Activated T-cell treated with anti-CD3 and anti-CD28 coated beads, Interleukin-2, amount 50 U/mL, for 1 hour (primary cell): ENCODE results near the gene CALHM5.
"Not testable (repeated sequence)": the region's sequence is repeated elsewhere in the genome, so short reads cannot be mapped to it uniquely, and the experiment has no call there.

ENCODE experiments used
- DNase-seq: peaks from one replicate; pipeline ENCODE4 v3.0.0-alpha.2; 2020

CALHM5 gene, protein sequence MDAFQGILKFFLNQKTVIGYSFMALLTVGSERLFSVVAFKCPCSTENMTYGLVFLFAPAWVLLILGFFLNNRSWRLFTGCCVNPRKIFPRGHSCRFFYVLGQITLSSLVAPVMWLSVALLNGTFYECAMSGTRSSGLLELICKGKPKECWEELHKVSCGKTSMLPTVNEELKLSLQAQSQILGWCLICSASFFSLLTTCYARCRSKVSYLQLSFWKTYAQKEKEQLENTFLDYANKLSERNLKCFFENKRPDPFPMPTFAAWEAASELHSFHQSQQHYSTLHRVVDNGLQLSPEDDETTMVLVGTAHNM

DNA sequence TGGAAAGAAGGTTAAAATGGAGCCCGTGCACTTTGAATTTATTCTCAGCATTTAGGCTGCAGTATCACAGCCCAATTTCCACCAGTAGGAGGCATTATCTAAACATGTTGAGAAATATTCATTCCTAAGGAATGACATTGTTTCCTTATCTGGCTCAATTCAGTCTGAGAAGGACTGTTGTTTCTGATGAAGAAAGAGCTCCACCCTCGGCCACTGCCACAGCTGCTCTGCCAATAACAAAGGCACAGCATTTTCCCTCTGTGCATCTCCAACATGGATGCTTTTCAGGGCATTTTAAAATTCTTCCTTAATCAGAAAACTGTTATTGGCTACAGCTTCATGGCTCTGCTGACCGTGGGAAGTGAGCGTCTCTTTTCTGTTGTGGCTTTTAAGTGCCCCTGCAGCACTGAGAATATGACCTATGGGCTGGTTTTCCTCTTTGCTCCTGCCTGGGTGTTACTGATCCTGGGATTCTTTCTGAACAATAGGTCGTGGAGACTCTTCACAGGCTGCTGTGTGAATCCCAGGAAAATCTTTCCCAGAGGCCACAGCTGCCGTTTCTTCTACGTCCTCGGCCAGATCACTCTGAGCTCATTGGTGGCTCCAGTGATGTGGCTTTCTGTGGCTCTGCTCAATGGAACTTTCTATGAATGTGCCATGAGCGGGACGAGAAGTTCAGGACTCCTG, at the start of gene CALHM5:
TSS of gene CALHM5 (plus strand) at position 216 of the 687 bp plus-strand sequence. CDS start at position 274, 58 bp downstream.
- DNase-seq: no peak

DNA sequence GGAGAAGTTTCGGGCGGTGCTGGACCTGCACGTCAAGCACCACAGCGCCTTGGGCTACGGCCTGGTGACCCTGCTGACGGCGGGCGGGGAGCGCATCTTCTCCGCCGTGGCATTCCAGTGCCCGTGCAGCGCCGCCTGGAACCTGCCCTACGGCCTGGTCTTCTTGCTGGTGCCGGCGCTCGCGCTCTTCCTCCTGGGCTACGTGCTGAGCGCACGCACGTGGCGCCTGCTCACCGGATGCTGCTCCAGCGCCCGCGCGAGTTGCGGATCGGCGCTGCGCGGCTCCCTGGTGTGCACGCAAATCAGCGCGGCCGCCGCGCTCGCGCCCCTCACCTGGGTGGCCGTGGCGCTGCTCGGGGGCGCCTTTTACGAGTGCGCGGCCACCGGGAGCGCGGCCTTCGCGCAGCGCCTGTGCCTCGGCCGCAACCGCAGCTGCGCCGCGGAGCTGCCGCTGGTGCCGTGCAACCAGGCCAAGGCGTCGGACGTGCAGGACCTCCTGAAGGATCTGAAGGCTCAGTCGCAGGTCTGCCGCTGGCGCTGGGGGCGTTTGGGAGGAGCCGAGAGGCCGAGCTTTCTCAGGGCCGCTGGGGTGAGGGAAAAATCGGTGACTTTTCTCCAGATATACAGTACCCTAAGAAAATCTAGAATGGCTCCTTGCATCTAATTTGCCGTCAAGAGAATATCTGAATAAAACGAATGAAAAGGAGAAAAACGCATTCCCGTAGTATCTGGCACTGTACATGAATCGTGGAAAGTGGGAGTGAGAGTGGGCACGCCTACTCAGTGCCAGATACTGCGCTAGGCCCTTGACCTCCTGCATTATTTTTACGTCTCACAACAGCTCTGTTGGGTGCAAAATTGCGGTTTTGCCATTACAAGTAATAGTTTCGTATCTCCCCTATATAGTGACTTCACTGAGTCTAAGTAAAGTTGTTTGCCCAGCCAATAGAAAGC, 49.2 kb upstream of the CALHM5 start:
- peak; percentile 65 for DNase-seq

DNA sequence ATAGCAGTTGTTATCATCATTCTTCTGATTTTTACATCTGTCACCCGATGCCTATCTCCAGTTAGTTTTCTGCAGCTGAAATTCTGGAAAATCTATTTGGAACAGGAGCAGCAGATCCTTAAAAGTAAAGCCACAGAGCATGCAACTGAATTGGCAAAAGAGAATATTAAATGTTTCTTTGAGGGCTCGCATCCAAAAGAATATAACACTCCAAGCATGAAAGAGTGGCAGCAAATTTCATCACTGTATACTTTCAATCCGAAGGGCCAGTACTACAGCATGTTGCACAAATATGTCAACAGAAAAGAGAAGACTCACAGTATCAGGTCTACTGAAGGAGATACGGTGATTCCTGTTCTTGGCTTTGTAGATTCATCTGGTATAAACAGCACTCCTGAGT, 48.1 kb upstream of the CALHM5 start:
- no peak for DNase-seq

DNA sequence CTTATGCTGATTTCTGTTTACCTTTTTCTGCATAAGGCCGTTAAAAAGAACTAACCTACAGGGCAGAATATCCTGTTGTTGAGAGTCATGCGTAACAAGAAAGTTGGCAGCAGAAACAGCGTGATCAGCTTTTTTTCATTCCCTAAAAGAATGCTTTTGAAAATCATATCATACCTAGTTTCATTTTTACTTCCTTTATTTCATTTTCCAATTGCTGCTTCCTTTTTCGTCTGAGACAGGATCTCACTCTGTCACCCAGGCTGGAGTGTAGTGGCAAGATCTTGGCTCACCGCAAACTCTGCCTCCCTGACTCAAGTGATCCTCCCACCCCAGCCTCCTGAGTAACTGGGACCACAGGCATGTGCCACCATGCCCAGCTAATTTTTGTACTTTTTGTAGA, 46.2 kb upstream of the CALHM5 start:
- no peak for DNase-seq

DNA sequence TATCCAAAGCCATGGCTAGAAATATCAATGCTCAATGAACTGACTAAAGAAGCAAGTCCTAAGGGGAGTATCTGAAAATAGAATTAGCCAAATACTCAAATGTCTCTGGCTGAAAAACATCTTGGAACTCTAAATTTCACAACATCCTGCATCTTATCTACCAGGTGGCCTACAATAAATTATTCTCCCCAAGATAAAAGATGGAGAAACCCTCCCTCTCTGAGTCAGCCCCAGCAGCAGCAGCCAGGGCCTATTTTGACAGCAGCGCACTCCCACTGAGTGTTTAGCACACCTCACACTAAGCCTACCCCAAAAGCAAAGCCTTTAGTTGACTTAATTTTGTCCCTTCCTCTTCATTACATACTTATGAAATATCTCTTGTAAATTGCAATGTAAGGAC, 44.3 kb upstream of the CALHM5 start:
- DNase-seq: no peak

DNA sequence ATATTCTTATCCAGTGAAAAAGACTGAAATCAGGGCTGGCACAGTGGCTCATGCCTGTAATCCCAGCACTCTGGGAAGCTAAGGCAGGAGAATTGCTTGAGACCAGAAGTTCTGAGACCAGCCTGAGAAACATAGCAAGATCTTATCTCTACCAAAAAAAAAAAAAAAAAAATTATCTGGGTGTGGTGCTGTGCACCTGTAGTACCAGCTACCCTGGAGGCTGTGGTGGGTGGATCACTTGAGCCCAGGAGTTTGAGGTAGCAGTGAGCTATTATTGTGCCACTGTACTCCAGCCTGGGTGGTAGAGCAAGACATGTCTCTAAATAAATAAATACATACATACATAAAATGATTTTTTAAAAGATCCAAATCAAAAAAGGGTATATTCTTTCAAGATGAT, 43.9 kb upstream of the CALHM5 start:
- DNase-seq: no peak

DNA sequence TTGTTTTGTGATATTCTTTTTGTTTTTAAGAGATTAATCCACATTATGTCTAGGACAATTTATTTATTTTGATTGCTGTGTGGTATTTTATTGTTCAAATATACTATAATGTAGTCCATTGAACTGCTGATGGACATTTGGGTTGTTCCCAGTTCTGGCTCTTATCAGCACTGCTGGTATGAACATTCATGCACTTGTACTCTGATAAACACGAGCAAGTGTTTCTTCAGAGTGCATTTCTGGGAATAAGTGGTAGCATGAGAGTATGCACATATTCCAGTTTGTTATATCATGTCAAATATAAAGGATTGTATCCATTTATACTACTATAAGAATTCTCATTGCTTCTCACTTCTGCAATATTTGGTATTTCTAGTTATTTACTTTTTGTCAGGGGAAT, 43.1 kb upstream of the CALHM5 start:
- DNase-seq: no peak

DNA sequence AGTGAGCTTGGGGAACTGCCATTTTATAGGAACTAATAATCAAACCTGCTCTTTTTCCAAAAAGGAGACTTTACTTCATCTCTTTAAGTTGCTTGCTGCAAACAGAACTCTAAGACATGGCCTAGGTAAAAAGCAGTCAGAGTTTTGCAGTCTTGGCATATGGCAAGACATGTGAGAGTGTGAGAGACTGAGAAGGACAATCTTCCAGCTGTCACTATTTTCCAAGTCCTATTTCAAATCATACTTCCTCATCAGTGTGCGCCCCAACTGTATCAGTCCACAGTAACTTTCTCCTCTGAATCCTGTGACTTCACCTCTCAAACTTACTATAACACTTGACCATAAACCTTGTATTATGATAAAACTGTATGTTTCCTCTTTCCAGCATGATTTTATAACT, 39.9 kb upstream of the CALHM5 start:
- DNase-seq: no peak

DNA sequence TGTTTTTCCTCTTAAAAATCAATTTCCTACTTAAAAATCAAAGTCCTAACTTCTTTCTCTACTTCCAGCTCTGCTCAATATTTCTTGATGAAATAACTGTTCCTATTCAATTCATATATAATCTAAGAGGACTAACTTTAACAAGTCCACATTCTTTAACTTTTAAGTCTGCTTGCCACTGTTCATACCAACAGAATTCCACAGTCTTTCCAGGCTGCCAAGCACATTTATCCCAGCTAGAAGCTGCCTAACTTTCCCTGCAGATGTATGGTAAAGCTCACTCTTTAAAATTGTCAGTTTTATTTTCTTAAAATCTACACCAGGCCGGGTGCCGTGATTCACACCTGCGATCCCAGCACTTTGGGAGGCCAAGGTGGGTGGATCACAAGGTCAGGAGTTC, 38.7 kb upstream of the CALHM5 start:
- no peak for DNase-seq

DNA sequence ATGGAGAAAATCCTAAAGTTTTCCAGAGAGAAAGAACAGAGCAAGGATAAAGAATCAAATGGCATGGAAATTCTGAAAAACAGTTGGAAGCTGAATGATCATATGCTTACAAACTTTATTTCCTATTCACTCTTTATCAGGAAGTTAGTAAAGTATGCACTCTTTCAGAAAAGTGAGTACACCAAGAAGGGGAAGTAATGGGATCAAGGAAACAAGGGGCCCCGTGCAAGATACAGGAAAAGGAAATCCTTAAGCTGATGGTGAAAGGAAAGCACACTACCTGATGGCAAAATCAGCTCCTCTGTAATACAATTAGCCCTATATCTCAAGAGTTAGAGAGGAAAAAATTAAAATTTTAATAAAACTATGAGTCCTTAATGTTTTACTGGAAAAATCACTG, 36.3 kb upstream of the CALHM5 start:
- no peak for DNase-seq

DNA sequence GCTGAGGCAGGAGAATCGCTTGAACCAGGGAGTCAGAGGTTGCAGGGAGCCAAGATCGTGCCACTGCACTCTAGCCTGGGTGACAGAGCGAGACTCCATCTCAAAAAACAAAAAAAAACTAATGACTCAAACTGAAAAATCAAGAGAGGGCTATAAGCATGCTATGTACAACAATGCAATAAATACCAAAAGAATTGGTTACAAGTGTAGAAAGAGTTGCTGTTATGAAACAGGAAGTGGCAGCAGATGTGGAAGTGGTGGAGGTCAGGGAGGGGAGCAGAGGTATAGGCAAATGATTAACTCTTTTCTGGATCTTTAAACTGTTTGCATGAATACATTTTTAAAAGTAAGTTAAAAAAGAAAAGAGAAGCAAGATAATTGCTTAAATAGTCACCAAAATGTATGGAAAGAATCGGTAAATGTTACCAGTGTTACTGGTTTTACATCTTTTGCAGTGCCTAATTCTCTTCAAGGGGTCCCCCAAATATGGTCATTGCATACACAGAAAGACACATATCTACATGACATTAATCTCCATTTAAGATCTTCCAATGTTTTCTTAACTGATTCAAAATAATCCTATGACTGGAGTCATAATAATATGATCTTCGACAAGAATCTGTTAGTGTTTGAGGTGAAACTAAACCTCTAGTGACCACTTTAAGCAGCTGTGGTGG, 35.3 kb upstream of the CALHM5 start:
- no peak for DNase-seq

DNA sequence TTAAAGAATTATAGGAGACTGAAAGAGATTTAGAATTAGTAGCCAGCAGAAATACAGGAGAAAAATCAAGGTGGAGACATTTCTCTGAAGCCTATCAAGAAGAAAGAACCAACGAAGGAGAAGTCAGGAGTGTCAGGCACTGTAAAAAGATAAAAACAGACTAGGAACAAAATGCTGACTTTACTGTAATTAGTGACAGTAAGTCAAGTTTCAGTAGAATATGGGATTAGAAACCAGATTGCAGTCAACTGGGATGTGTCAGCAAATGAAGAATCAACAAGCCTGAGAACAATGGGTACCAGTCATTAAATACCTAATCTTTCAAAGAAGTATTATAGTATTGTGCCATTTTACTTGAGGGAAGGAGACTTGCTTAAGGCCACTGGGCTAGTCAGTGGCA, 28.7 kb upstream of the CALHM5 start:
- no peak for DNase-seq

DNA sequence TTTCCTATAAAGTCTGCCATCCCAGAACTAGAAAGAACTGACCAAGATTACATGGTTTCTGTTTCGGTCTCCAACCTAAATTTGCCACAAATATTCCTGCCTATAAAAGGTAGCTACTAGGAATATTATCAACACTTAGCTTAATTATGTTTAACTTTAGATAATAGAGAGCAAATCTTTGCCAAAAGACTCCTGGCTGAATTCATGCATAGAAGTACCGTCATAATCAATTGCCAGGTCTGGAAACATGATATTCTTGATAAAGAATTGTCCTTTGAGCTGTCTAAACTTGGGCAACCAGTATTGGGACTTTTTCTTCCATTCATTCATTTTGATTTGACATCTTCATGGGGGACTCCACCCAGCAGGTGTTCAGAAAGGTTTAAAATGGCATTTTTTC, 27.8 kb upstream of the CALHM5 start:
- DNase-seq: no peak

DNA sequence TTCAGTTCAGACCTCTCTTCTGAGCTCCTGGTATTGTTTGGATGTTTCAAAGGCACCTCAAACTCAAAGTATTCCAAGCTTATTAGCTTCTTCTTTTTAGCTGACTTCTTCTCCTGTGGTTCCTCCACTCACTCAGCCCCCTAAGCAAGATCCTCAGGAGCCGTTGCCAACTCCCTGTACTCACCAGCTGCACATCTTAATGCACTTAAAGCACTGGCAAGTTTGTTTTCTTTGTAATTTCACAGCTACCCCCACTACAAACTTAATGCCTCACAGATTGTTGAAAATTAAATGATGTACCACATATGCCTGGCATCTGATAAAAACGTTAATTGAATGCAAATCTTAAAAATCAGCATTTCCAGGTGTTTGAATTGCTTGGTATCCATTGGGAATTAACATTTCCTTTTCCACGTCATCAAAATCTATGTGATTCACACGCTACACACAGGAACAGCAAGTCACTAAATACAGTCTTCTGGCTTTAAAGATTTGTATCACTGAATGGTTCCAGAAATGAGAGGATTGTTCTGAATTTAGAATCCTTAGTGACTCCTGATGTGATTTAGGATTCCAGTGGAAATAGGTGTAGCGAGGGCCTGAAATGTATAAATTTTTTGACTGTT, 25.8 kb upstream of the CALHM5 start:
- no peak for DNase-seq

DNA sequence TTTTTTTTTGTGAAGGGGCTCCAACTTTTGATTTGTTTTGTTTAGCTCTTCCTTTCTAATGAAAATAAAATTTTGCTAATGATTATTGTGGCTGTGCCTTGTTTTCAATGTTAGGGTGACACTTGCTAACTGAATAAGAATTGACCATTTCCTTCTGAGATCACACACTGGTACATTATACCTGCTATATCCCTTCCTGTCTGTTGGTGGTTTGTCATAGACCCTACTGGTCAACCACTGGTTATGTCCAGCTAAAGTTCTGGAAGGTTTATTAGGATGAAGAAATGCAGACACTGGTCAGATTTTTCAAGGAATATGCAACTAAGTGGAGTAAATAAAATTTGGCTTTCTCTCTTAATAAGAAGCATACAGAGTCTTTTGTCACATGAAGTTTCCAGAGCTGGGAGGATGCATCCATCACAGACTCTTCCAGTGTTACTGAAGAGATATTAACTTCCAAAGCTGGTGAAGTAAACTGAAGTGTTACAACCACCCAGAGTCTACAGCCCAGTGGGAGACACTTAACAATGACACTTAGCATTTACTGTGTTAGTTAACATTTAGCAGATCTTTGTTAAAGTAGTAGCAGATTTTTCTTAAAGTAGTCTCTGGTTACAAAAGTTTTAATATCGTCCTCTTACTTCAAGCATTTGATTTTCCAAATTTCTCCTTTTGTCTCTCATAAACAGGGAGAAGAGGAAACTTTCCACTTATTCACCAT, 19.7 kb upstream of the CALHM5 start:
- DNase-seq: no peak

DNA sequence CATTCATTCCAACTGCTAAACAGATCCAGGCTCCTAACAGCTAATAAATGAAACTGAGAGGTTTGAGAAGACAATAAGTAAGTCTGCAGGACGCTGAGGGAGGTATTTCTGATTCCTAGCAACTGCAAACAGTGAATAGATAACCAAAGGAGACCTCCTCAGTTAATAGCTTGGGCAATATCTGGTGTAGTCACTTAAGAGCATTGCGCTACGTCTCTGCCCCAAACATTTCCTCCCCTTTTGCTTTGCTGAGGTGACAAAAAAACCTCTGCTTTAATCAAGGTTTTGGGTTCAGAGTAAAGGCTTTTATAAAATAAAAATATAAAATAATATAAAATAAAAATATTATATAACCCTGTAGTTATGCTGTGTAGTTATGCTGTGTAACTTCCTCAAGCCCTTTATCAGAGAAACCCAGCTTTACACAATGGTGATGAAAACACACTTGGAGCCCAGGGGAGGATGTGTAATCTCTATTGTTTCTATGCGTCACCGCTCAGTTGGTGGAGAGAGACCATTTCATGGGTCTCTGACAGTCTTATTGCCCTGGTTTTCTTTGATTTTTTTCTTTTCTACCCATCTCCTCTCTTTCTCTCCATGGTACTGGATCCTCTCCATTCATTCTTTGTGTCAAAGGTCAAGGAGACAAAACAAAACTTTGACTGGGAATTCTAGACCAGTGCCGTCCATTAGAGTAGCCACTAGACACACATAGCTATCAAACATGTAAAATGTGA, 18.9 kb upstream of the CALHM5 start:
- no peak for DNase-seq

DNA sequence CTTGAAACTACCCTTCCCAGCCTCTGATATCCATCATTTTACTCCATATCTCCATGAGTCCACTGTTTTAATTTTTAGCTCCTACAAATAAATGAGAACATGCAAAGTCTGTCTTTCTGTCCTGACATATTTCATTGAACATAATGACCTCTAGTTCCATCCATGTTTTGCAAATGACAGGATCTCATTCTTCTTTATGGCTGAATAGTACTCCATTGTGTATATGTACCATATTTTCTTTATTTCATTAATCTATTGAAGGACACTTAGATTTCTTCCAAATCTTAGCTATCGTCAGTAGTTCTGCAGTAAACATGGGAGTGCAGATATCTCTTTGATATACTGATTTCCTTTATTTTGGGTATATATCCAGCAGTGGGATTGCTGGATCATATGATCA, 16.3 kb upstream of the CALHM5 start:
- DNase-seq: not testable (repeated sequence)

DNA sequence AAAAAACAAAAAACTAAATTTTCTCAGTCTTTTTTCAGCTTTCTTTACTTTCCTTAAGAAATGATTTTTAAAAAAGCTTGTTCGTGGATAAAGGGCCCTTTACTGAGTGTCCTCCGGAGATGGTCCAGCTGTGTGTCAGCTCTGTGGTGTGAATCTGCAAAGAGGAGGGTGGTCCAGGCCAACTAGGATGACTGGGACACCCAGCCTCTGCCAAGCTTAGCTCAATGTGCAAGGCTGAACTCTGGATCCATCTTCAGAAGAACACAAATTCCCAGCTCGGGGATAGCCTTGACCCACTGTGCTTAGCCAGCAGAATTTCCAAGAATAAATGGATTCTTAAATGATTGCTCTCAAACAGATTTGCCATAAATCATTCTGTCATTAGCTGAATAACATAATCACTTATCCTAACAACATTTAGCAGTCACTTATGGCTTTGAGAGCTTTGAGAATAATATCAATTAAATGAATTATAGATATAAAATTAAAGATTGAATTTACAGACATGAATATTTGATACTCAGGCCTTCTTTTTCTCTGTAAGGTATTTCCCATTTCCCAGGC, 14.2 kb upstream of the CALHM5 start:
- no peak for DNase-seq

DNA sequence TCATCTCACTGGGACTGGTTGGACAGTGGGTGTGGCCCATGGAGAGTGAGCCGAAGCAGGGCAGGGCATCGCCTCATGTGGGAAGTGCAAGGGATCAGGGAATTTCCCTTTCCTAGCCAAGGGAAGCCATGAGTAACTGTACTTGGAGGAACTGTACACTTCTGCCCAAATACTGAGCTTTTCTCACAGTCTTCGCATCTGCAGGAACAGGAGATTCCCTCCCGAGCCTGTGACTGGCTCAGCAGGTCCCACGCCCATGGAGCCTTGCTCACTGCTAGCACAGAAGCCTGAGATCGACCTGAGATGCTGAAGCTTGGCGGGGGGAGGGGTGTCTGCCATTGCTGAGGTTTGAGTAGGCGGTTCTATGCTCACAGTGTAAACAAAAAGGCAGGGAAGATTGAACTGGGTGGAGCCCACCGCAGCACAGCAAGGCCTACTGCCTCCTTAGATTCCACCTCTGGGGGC, 10.4 kb upstream of the CALHM5 start:
- no peak for DNase-seq

DNA sequence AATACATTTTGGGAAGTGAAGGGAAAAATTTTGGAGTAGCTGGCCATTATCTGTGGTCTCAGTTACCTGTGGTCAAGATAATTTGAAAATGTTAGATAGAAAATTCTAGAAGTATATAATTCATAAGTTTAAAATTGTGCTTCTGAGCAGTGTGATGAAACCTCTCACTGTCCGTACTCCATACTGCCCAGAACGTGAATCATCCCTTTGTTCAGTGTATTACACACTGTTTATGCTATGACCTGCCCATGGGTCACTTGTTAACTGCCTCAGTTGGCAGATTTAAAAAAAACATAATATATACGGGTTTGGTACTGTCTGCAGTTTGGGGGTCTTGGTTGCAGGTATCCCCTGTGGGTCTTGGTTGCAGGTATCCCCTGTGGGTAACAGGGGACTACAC, 4.1 kb upstream of the CALHM5 start:
- DNase-seq: no peak

DNA sequence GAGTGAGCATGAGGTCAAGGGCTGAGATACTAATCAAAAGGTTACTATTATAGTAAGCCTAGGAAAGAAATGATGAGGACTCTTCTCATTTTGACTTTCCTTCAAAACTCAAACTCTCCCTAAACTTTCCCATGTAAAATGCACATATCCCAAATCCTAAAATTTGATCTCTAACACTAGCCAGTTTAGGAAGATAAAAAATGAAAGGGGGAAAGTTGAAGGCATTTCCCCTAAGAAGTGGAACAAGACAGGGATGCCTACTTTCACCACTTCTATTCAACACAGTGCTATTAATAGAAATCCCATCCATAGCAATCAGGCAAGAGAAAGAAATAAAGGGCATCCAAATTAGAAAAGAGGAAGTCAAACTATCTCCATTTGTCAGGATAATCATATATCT, 2.9 kb upstream of the CALHM5 start:
- no peak for DNase-seq
